ENCODE results near the gene LRRC3B.

Gene LRRC3B

GRCh38 chr3:26647078-26647477, 24.5 kb downstream of the LRRC3B start:
- TF ChIP-seq CTCF (IDR thresholded peaks at IDR 0.05; ENCODE audit: low read length, missing control alignments) = no peak
- no peak overlapping the region for H3K4me3 ChIP-seq (replicated peaks; ENCODE audit: low read depth, low read length)
- no peak for DNase-seq (ENCODE audit: low read depth)

GRCh38 chr3:26648461-26648860, 25.9 kb downstream of the LRRC3B start:
- TF ChIP-seq CTCF (IDR thresholded peaks at IDR 0.05; ENCODE audit: low read length, missing control alignments) = no peak
- DNase-seq (ENCODE audit: low read depth) = no peak
- H3K4me3 ChIP-seq (replicated peaks; ENCODE audit: low read depth, low read length) = no peak overlapping the region

GRCh38 chr3:26652164-26652563, 29.6 kb downstream of the LRRC3B start:
- TF ChIP-seq CTCF (IDR thresholded peaks at IDR 0.05; ENCODE audit: low read length, missing control alignments) = no peak
- H3K4me3 ChIP-seq (replicated peaks; ENCODE audit: low read depth, low read length) = no peak overlapping the region
- no peak for DNase-seq (ENCODE audit: low read depth)

- no peak for TF ChIP-seq CTCF (IDR thresholded peaks at IDR 0.05; ENCODE audit: low read length, missing control alignments)
- no peak overlapping the region for H3K4me3 ChIP-seq (replicated peaks; ENCODE audit: low read depth, low read length)
- no peak for DNase-seq (ENCODE audit: low read depth)
Observed at GRCh38 chr3:26653811-26654425, 31.3 kb downstream of the LRRC3B start.

- no peak for DNase-seq (ENCODE audit: low read depth)
- no peak for TF ChIP-seq CTCF (IDR thresholded peaks at IDR 0.05; ENCODE audit: low read length, missing control alignments)
- H3K4me3 ChIP-seq (replicated peaks; ENCODE audit: low read depth, low read length) = no peak overlapping the region
Observed at GRCh38 chr3:26655231-26655630, 32.7 kb downstream of the LRRC3B start.

GRCh38 chr3:26657348-26657976, 34.9 kb downstream of the LRRC3B start:
- no peak for DNase-seq (ENCODE audit: low read depth)
- no peak overlapping the region for H3K4me3 ChIP-seq (replicated peaks; ENCODE audit: low read depth, low read length)

More at GRCh38 chr3:26657348-26657976, 34.9 kb downstream of the LRRC3B start:
- no peak for TF ChIP-seq CTCF (IDR thresholded peaks at IDR 0.05; ENCODE audit: low read length, missing control alignments)
